ENCODE data around the gene RPL11. TPM values are rescaled to one million over a fixed set of nuclear protein-coding genes. Genes with fewer than 3 reads are reported as not detected.
A peak's percentile ranks its signal among the peaks of the same experiment; 100 is the strongest.

RPL11 gene
- total RNA-seq, 3 donors from 2014 or later (not counting 1 experiment from before 2014, with no cell fraction given) = 609 to 795 (median 740) TPM

DNA sequence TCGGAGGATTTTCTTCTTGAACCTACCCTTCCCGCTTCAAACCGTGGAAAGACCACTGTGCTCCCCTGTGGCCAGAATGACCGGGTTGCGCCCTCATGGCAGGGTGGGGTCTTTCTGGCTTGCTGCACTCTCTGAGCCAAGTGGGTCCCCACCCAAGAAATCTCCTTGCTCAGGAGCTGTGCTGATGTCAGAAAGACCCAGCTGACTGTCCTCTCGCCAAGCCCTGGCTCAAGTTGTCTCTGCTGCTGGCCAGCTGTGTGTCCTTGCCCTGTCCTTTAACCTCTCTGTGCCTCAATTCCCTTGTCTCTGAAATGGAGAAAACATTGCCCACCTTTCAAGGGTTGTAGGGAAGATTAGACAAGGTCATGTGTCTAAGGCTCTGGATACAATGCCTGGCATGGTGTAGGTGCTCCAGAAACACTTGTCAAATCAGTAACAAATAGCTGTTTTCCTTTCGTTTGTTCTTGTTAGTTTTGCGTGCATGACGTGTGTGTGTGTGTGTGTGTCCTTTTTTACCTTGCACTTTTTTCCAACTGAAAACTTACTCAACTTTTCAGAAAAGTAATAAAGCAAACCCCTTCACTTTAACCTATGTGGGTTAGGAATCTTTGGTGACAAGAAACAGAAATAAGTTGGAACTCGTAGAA is 41.1 kb upstream of the RPL11 start:
- intact Hi-C loops (cut with micrococcal nuclease) = no loop called here
- WGBS (ENCODE audit: insufficient coverage) = 85% methylated on average over 7 of the region's 10 CpGs

DNA sequence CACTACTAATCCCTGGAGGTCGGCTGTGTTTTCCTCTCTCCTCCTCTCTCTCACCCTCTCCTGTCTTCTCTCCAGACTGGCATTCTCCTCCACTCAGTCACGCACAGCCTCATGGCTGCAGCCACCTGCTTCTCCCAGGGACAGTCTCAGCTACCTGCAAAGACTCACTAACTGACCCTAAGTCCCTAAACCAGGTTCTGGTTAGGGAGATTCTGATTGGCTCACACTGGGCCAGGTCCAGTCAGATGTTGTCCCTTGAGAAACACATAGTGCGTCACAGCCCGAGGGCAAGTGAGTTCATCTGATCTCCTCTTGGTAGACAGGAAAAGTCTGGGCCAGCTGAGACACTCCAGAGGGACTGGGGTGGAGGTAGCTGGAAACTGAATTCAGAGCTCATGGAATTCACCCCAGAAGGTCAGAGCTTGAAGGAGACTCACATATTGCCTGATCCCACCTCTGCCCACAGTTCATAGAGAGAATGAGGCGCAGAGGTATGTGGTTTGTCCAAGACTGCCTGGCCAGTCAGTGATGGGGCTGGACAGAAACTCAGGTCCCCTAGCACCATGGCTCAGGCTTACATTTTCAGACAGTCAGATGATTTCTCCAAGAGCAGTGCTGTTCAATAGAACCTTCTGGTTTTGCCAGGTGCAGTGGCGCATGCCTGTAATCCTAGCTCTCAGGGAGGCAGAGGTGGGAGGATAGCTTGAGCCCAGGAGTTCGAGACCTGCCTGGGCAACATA is 40.4 kb upstream of the RPL11 start:
- no peaks in the 10 kb centered on the region for H3K36me3 ChIP-seq (ENCODE audit: control insufficient read depth, insufficient read depth, low read length)
- H3K4me1 ChIP-seq (ENCODE audit: control insufficient read depth, insufficient read depth, low read length) = no peaks in the 10 kb centered on the region
- H3K27me3 ChIP-seq (ENCODE audit: control insufficient read depth, insufficient read depth, low read length) = no peaks in the 10 kb centered on the region
- no peak overlapping the region for H3K4me3 Mint-ChIP-seq
- DNase-seq = no peak
- H3K9me3 Mint-ChIP-seq = no peaks in the 10 kb centered on the region
- H3K4me3 ChIP-seq (ENCODE audit: low read length) = no peak overlapping the region
- 82% methylated on average over 6 of the region's 7 CpGs for WGBS (ENCODE audit: insufficient coverage)
- intact Hi-C loops (cut with micrococcal nuclease) = no loop called here
- H3K4me1 Mint-ChIP-seq = no peaks in the 10 kb centered on the region
- peaks cover 8 to 21% of the 10 kb centered on the region in 2 donors for H3K27me3 Mint-ChIP-seq (ENCODE audit: low read depth in 2 of 2)
- ATAC-seq = no peak
- H3K36me3 Mint-ChIP-seq = no peaks in the 10 kb centered on the region
- TF ChIP-seq, protein P1, sequence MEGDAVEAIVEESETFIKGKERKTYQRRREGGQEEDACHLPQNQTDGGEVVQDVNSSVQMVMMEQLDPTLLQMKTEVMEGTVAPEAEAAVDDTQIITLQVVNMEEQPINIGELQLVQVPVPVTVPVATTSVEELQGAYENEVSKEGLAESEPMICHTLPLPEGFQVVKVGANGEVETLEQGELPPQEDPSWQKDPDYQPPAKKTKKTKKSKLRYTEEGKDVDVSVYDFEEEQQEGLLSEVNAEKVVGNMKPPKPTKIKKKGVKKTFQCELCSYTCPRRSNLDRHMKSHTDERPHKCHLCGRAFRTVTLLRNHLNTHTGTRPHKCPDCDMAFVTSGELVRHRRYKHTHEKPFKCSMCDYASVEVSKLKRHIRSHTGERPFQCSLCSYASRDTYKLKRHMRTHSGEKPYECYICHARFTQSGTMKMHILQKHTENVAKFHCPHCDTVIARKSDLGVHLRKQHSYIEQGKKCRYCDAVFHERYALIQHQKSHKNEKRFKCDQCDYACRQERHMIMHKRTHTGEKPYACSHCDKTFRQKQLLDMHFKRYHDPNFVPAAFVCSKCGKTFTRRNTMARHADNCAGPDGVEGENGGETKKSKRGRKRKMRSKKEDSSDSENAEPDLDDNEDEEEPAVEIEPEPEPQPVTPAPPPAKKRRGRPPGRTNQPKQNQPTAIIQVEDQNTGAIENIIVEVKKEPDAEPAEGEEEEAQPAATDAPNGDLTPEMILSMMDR (IDR thresholded peaks at IDR 0.05) = no peak
- no peaks in the 10 kb centered on the region for H3K9me3 ChIP-seq (ENCODE audit: control insufficient read depth, insufficient read depth, low read length)
- H3K27ac Mint-ChIP-seq = no peak overlapping the region
- no peak overlapping the region for H3K27ac ChIP-seq (ENCODE audit: low read length)

More for the DNA sequence above, 41.1 kb upstream of the RPL11 start:
- H3K27ac ChIP-seq (ENCODE audit: low read length) = no peak overlapping the region
- no peak overlapping the region for H3K4me3 ChIP-seq (ENCODE audit: low read length)
- Mint-ChIP-seq H3K4me3 (no peak overlapping the region), H3K27me3 (ENCODE audit: low read depth in 2 of 2) (peaks cover 8 to 19% of the 10 kb centered on the region in 2 donors), H3K4me1 (no peaks in the 10 kb centered on the region), H3K9me3 (no peaks in the 10 kb centered on the region), H3K36me3 (no peaks in the 10 kb centered on the region), H3K27ac (no peak overlapping the region)
- TF ChIP-seq, protein P1 (IDR thresholded peaks at IDR 0.05) = no peak
- H3K27me3 ChIP-seq (ENCODE audit: control insufficient read depth, insufficient read depth, low read length) = no peaks in the 10 kb centered on the region
- H3K36me3 ChIP-seq (ENCODE audit: control insufficient read depth, insufficient read depth, low read length) = no peaks in the 10 kb centered on the region
- DNase-seq (no peak), ATAC-seq (no peak)
- no peaks in the 10 kb centered on the region for H3K4me1 ChIP-seq (ENCODE audit: control insufficient read depth, insufficient read depth, low read length)
- no peaks in the 10 kb centered on the region for H3K9me3 ChIP-seq (ENCODE audit: control insufficient read depth, insufficient read depth, low read length)

DNA sequence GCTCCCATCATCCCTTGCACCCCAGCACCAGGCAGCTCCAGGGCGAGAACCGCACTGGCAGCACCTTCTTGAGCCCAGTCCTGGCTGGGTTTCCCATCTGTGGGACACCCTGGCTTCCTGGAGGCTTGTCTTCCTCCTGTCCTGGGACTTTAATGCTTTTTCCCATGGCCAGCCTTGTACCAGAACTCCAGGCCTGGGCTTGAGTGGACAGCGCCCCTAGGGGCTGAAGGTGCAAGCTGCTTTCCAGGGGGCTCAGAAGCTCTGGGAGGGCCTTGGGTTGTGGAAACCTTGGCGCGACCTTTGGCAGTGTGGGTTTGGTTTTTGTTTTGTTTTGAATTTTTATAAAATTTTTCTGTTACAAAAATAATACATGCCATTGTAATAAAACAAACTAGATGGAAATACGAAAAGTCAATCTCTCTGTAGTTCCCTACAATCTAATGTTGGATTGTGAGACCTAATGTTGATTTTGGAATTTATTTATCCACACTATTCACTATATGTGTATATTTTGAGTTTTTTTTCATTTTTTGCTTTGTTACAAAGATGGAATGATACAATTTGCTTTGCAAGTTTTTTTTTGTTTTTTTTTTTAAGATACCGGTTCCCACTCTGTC is 33.8 kb upstream of the RPL11 start:
- Histone ChIP-seq H3K9me3 (ENCODE audit: control insufficient read depth, insufficient read depth, low read length) (no peaks in the 10 kb centered on the region), H3K4me1 (ENCODE audit: control insufficient read depth, insufficient read depth, low read length) (no peaks in the 10 kb centered on the region), H3K36me3 (ENCODE audit: control insufficient read depth, insufficient read depth, low read length) (no peaks in the 10 kb centered on the region), H3K27ac (ENCODE audit: low read length) (no peak overlapping the region), H3K27me3 (ENCODE audit: control insufficient read depth, insufficient read depth, low read length) (no peaks in the 10 kb centered on the region), H3K4me3 (ENCODE audit: low read length) (no peak overlapping the region)
- no peaks in the 10 kb centered on the region for H3K9me3 Mint-ChIP-seq
- intact Hi-C loops (cut with micrococcal nuclease) = no loop called here
- DNase-seq (peak in 1 of 2 donors; percentile 55), ATAC-seq (peak in 2 of 3 donors; percentile 70 to 76)
- peaks cover 5 to 7% of the 10 kb centered on the region in 2 donors for H3K27me3 Mint-ChIP-seq (ENCODE audit: low read depth in 2 of 2)
- H3K27ac Mint-ChIP-seq = no peak overlapping the region
- 62% methylated on average over 6 of the region's 7 CpGs for WGBS (ENCODE audit: insufficient coverage)
- no peaks in the 10 kb centered on the region for H3K36me3 Mint-ChIP-seq
- no peaks in the 10 kb centered on the region for H3K4me1 Mint-ChIP-seq
- TF ChIP-seq, protein P1 (IDR thresholded peaks at IDR 0.05) = peak; percentile 63
- H3K4me3 Mint-ChIP-seq = no peak overlapping the region
